Transverse colon (tissue), 4 donors: ENCODE results near the gene TMEM98.
"Not testable (repeated sequence)": the region's sequence is repeated elsewhere in the genome, so short reads cannot be mapped to it uniquely, and the experiment has no call there.

Experiments
- CTCF ChIP-seq, 5 experiments: fragments of 200-600 bp in 3 of 5; fragments of 450-650 bp in 2 of 5; sonication (generic) in 3 of 5; IDR thresholded peaks; 1 replicate in 2 of 5; 2 replicates in 3 of 5; pipeline ENCODE4 v1.5.1; 2016 to 2017; ENCODE audit warnings: antibody characterized with exemption in 5 of 5, inconsistent platforms in 3 of 5, mild to moderate bottlenecking in 2 of 5, moderate library complexity in 1 of 5
- POLR2A ChIP-seq: fragments of 450-650 bp; IDR thresholded peaks from one replicate; pipeline ENCODE4 v1.6.1; 2016; ENCODE audit warnings: antibody characterized with exemption, mild to moderate bottlenecking, moderate library complexity
- POLR2AphosphoS5 ChIP-seq, 3 donors: sonication (generic); formaldehyde crosslinking; IDR thresholded peaks; one replicate each; pipeline ENCODE4 v1.6.1; 2016; ENCODE audit warnings: antibody characterized with exemption in 3 of 3

- not testable (repeated sequence) for TF ChIP-seq CTCF (IDR thresholded peaks at IDR 0.05); POLR2AphosphoS5 (IDR thresholded peaks at IDR 0.05); POLR2A
Observed at GRCh38 chr17:32919876-32920275, 8.1 kb upstream of the TMEM98 start.
